ENCODE results near the gene SLCO3A1. TPM values are rescaled to one million over a fixed set of nuclear protein-coding genes. Genes with fewer than 3 reads are reported as not detected.

The SLCO3A1 gene
- total and polyA plus RNA-seq, 12 donors, result 1.8 to 26.6 (median 17.2) TPM

GRCh38 chr15:92049290-92049989 is 195.9 kb downstream of the SLCO3A1 start:
- H3K4me1 ChIP-seq (replicated peaks in 1 of 2), result no peaks in the 10 kb centered on the region
- no peak overlapping the region for H3K27ac ChIP-seq
- H3K36me3 ChIP-seq (replicated peaks in 1 of 2), result no peaks in the 10 kb centered on the region
- no peaks in the 10 kb centered on the region for H3K27me3 ChIP-seq
- no peak overlapping the region for H3K4me3 ChIP-seq
- TF ChIP-seq CTCF (IDR thresholded peaks at IDR 0.05), result no peak
- no peak for TF ChIP-seq POLR2A (IDR thresholded peaks at IDR 0.05)
- no peak for DNase-seq
- no peaks in the 10 kb centered on the region for H3K9me3 ChIP-seq (replicated peaks in 1 of 3)
- intact Hi-C loops (cut with DNase I), result no loop called here
- WGBS, 4 donors, result 70 to 83% (median 75%) methylated on average over 10 of the region's 10 CpGs

- WGBS, 4 donors, result 74 to 87% (median 81%) methylated on average over 9 of the region's 9 CpGs
- no peak overlapping the region for H3K27ac ChIP-seq
- intact Hi-C loops (cut with DNase I), result no loop called here
- no peak for TF ChIP-seq CTCF (IDR thresholded peaks at IDR 0.05)
- TF ChIP-seq POLR2A (IDR thresholded peaks at IDR 0.05), result no peak
- H3K36me3 ChIP-seq (replicated peaks in 1 of 2), result no peaks in the 10 kb centered on the region
- no peak overlapping the region for H3K4me3 ChIP-seq
- H3K4me1 ChIP-seq (replicated peaks in 1 of 2), result no peaks in the 10 kb centered on the region
- no peaks in the 10 kb centered on the region for H3K9me3 ChIP-seq (replicated peaks in 1 of 3)
- DNase-seq, result no peak
- no peaks in the 10 kb centered on the region for H3K27me3 ChIP-seq
Observed at GRCh38 chr15:92050220-92050898, 196.9 kb downstream of the SLCO3A1 start.

- Histone ChIP-seq H3K36me3 (replicated peaks in 1 of 2) (no peaks in the 10 kb centered on the region), H3K4me1 (replicated peaks in 1 of 2) (no peaks in the 10 kb centered on the region), H3K9me3 (replicated peaks in 1 of 3) (no peaks in the 10 kb centered on the region), H3K4me3 (no peak overlapping the region), H3K27ac (no peak overlapping the region), H3K27me3 (no peaks in the 10 kb centered on the region)
- 88 to 94% (median 90%) methylated on average over 6 to 8 of the region's 8 CpGs for WGBS, 4 donors
- intact Hi-C loops (cut with DNase I), result no loop called here
- TF ChIP-seq POLR2A (IDR thresholded peaks at IDR 0.05), result no peak
- no peak for TF ChIP-seq CTCF (IDR thresholded peaks at IDR 0.05)
- DNase-seq, result no peak
Observed at GRCh38 chr15:92051716-92052115, 198.2 kb downstream of the SLCO3A1 start.

- Histone ChIP-seq H3K4me1 (replicated peaks in 1 of 2) (no peaks in the 10 kb centered on the region), H3K36me3 (replicated peaks in 1 of 2) (no peaks in the 10 kb centered on the region), H3K27ac (no peak overlapping the region), H3K9me3 (replicated peaks in 1 of 3) (no peaks in the 10 kb centered on the region), H3K27me3 (no peaks in the 10 kb centered on the region), H3K4me3 (no peak overlapping the region)
- no peak for TF ChIP-seq POLR2A (IDR thresholded peaks at IDR 0.05)
- TF ChIP-seq CTCF (IDR thresholded peaks at IDR 0.05), result peak in 1 of 6 experiments; percentile 23
- intact Hi-C loops (cut with DNase I), result no loop called here
- 63 to 80% (median 71%) methylated on average over 5 of the region's 5 CpGs for WGBS, 4 donors
- no peak for DNase-seq
Observed at GRCh38 chr15:92053753-92054316, 200.3 kb downstream of the SLCO3A1 start.

All from adrenal gland (tissue), 12 donors.